NCI-H1417 treated with DMSO at 0.1 percent for 48 hours (cell line): Measurements from ENCODE around the gene ADAMTSL2.
A peak's percentile ranks its signal among the peaks of the same experiment; 100 is the strongest.

Experiments used
- DNase-seq: peaks from one replicate; lab custom pipeline; 2025; lab: John Stamatoyannopoulos, UW

The ADAMTSL2 gene

DNA sequence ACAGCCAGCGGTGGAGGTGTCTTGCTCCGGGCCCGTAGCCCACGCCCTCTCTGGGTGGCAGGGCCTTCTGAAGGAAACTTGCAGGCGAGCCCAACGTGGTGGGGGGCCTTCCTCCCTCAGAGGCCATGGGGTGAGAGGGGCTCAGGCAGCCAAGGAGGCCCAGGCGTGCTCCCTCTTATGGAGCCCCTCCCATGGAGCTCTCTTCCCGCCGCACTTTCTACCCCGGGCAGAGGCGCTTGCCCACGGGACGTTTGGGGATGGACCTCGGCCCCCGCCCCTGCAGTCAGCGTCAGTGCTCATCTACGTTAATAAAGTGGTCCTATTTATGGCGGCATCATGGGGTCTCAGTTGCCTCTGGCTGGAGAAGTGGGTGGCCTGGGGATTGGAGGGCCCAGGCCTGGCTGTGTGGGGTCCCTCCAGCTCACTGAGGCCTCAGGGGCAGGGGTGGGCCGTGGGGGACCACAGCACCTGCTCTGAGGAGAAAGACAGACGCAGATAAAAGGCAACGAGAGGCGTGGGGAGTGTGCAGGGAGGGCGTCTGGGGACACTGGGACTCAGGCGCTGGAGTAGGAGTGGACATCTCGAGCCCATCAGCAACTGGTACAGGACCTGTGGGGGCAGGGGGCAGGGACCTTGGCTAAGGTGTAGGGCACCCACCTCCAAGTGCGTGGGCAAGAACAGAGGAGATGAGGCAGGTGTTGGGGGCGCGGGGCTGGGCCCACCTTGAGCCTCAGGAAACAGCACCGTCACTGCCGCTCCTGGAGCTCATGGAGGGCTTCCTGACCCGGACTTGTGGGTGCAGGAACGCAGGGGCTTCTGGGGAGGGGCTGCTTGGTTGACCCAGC is 40.9 kb downstream of the ADAMTSL2 start:
- DNase-seq = no peak

DNA sequence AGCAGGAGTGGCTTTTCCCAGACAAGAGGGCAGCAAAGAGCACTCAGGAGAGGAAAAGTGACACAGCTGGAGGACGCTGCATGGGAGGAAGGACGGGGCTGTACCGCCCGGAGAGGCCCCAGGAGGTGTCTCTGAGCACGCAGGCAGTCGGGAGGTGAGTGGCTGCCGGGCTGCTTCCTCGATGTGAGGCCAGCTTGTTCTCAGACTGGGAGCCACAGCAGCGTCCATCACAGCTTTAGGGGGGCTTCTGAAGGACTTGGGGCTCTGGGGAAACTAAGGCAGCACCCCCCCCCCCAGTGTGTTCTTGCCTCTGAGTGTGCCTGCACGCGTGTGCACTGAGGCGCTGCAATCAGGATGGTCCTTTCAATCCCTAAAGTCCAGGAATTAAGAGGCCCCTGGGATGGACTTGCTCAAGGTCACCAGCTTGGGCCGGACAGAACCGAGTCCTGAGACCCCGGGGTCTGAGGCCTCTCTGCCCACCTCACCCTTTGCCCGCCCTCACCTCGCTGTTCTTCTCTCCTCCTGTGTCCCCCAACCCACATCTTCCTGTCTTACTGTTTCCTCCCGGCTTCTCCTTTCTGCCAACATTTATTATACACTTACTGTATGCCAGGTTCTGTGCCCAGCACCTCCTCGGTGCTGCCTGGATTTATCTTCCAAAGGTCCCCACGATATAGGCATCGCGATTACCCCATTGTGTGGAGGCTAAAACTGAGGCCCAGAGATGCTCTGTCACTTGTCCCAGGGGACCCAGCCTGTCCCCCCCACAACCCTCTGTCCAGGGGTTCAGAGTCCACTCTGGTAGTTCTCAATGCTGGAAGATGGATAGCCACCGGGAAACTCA is 41.7 kb downstream of the ADAMTSL2 start:
- no peak for DNase-seq

DNA sequence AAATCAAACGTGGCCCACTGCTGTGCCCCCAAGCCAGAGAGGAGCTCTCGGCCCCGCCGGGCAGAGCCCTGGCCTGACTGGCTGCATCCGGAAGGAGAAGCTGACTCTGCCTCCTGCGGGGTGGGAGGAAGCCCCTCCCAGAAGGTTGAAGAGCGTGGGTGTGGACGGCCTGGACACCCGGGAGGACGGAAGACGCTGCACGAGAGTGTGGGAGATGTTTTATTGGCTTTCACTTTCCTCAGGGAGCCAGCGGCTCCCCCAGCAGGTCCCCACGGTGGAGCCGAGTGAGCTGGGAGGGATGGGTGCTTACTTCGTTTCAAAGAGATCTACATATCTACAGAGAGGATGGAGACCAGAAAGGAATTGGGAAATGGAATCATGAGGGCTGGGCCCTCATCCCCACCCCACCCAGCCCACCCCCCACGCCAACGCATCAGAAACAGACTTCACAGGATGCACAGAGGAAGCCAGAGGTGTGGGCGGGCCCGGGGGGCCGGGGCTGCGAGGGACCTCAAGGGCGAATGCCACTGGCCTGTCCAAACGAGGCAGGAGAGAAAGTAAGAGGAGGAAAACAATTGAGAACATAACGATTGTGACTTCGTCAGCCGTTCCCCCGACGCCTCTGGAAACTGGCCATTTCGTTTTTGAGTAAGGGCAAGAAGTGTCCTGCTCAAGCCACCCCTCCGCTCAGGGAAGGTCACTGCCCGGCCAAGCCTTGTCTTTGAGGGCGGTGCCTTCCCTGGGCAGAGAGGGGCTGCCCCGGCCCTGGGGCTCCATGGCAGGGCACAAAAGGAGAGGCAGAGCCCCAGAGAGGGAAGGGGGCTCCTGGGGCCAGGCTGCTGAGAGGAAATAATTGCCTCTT is 42.6 kb downstream of the ADAMTSL2 start:
- no peak for DNase-seq

DNA sequence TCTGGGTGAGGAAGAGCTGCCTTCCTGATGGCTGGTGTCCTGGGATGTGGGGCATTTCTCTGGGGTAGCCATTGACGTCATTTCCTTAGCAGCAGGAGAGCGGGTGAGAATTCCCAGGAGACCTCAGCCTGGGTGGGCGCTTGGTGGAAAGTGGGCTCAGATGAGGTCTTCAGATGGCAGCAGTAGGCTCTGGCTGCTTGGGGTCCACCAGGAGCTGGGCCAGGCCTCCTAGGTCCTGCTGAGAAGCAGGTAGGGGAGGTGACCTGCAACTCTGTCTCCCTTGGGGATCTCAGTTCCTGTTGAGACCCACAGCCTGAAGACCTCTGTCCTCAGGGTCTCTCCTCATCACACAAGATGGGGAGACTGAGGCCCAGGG is 43.2 kb downstream of the ADAMTSL2 start:
- DNase-seq = no peak

DNA sequence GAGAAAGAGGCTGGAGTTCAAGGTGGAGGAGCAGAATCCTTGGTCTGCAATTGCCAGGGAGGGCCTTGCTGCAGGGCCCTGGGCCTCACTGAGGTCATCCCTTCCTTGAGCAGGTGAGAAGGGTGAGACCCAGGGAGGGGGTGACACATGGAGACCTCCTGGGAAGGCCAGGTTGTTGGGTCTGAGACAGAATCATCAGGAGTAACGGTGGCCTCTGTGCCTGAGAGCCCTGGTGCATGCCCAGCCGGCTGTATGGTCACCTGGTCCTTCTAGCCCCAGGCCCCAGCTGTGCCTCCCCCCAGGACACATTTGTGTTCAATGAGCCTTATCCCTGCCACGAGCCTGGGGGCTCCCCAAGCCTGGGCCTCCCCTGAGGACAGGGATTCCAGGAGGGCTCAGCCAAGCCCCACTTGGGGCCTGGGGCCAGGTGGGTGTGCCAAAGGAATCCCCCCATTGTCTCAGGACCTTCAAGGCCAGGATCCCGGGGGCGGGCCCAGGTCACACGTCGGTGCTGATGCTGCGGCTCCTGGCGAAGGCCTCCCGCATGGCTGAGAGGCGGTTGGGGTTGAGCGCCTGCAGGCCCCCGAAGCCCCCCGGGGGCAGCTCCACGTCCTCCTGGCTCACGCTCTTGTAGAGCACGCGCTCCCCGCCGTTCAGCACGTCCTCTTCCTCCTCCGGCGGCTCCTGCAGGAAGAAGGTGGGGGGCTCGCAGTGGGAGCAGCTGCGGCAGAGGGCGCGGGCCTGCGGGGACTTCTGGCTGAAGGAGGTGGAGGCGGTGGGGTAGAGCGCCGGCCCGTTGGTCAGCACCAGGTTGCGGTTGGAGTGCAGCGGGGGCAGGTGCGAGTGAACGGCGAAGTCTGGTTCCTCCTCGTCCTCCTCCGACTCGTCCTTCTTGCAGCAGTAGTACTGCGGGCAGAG is 44.3 kb downstream of the ADAMTSL2 start:
- DNase-seq = no peak

DNA sequence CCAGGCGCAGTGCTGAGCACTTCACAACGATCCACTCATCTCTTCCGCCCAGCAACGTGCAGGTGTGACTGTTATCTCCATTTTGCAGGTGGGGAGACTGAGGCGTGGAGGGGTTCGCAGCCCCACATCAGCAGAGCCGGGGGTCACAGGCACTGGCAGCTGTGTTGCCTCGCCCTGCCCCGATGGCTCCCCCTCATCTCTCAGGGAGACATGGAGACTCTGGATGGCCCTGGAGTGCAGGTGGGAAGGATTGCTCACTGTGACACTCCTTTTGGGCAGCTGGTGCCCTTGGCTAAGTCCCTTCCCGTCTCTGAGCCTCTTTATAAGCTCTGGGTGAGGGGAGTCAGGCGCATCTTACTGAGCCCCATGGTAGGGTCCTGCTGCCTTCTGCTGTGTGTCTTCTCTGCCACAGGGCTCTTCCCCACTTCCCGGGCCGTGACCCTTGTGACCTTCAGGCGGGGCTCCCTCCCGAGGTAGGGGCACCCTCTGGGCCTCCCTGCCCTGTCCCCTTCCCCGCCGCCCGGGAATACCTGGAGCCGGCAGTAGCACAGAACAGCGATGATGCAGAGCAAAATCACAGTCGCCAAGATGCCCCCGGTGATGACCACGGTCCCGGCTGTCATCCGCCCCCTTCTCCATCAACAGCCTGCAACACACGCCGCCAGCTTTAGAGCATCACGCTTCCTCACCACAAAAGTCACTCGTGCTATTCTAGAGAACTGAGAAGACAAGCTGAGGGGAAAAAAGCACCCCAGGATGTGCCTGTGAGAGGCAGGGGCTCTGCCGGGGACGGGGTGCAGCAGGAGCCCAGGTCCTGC is 45.3 kb downstream of the ADAMTSL2 start:
- no peak for DNase-seq

DNA sequence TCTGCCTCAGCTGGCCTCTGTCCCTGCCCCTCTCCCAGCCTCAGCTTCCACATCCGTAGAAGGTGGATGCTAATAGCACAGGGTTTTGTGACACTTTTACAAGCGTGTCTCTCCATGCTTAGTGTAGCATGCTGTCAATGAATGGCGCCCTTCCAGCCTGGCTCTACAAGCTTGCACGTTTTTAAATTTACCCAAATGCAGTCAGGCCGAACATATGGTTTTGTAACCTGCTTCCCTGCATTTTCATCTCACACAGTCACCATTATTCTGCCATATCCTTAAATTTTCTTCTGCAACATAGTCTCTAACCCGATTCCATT is 45.9 kb downstream of the ADAMTSL2 start:
- DNase-seq = no peak

DNA sequence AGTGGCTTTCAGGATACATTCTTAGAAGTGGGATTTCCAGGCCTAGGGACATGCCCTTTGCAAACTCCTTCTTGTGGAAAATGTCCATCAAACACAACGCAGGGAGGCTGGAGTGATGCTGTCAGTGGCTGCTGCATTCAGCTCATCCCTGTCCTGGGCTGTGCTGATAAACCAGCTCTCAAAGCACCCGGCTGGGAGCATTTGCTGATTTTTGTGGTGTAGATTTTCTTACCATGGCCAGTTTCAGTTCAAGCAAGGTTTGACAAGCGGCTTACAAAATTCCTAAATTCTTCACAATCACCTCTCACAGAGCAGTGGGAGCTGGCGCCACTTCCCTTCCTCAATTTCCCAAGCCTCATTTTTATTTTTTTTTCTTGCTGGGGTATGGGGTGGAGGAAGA is 46.5 kb downstream of the ADAMTSL2 start:
- DNase-seq = no peak

DNA sequence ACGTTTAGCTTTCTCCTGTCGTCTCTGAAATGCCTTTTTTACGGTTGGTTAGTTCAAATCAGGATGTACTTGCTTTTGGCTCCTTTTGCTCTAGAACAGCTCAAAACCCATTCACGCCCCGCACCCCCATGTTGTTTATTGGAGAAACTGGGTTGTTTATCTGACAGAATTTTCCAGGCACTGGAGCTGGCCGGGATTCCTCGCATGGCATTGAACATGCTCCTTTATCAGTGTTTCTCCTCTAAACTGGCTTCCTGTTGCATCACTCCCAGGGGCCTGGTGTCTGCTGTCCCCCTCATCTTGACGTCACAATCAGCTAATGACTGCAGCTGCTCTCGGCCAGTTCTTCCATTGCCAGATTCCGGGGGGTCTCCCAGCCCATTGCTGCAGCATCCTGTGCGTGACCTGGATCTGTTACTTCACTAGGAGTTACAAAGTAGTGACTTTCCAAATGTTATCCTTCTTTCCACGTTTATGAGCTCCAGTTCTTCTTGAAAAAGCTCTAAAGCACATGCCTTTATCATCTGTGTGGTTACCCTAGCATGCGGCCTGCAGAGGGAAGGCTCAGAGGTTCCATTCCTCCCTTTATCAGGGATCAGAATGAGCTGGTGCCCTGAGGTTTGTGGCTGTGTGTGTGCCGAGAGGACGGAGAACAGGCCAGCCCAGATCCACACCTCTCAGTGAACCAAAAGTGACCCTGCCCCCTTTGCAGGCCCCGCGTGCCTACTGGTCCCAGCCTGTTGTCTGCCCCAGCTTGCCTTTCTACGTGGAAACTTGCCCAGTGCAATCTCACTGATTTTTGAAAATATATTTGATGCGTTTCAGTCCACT is 47.2 kb downstream of the ADAMTSL2 start:
- DNase-seq = no peak

DNA sequence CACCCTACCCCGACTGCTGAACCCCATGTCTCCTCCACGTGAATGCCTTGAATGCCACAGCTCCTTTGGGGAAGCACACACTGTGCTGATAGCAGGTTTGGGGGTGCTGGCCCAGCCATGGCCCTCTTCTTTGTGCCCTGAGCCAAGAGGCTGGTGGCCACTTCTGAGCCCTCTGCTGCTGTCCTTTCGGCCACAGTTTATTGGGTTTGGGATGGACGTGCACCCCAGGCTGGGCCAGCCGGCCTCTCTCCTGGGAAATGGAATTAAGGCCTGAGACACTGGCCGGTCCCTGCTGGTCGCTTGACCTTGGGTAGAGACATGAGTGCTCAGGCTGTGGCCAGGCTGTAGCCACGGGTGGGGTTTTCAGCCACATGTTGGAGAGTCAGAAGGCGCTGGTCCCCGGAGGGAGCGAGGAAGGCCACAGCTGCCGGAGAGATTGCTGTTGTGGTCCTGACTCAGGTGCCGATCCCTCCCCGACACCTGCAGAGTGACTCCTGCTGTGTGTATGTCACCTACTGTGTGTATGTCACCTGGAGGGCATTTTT is 48.1 kb downstream of the ADAMTSL2 start:
- no peak for DNase-seq

DNA sequence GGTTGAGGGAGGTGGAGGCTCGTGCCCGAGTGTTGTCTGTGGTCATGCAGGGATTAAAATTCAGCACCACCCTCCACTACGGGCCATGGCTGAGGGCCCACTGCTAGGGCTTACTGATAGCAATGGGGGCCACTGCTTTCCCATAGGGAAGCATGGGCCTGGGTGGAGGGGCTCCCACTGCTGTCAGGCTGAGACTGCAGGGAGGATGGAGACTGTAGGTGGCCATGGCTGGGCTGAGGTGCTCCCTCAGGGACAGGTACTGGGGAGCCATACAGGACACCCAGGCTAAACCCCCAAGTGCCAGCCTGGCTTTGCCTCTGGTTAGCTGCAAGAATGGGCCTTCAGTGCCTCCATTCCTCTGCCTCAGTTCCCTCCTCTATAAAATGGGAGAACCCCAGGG is 48.6 kb downstream of the ADAMTSL2 start:
- DNase-seq = no peak

DNA sequence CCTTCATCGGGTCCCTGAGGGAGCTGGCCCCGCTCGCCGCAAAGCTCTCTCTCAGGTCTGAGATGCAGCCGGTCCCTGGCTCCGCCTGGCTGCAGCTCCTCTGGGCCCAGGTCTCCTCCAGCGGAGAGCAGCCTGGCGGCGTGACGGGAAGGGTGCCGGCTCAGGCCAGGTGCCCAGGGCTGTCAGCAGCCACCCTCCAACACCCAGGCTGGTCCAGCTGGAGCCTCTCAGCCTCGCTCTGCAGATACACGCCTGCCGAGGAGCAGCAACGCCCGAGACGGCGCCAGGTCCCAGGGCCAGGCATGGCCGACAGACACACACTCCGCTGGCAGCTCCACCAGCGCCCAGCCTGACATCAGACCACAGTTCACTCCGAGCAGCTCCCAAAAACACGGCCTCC is 49.1 kb downstream of the ADAMTSL2 start:
- no peak for DNase-seq

DNA sequence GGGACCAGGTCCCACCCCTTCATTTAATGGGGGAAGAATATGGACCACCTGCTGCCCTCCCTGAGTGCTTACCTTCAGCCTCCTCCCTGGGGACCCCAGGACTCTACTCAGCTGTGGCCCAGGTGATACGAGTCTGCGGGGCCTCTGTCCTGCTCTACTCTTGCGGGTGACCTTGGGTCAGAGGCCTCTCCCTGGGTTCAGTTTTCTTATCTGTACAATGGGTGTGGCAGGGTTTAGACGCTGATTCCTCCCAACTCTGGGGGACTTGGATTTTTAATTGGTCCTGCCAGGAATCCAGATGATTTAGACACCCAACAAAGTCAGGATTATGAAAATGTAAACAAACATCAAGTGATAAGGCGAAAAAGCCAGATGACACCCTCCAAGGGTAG is 49.7 kb downstream of the ADAMTSL2 start:
- no peak for DNase-seq

DNA sequence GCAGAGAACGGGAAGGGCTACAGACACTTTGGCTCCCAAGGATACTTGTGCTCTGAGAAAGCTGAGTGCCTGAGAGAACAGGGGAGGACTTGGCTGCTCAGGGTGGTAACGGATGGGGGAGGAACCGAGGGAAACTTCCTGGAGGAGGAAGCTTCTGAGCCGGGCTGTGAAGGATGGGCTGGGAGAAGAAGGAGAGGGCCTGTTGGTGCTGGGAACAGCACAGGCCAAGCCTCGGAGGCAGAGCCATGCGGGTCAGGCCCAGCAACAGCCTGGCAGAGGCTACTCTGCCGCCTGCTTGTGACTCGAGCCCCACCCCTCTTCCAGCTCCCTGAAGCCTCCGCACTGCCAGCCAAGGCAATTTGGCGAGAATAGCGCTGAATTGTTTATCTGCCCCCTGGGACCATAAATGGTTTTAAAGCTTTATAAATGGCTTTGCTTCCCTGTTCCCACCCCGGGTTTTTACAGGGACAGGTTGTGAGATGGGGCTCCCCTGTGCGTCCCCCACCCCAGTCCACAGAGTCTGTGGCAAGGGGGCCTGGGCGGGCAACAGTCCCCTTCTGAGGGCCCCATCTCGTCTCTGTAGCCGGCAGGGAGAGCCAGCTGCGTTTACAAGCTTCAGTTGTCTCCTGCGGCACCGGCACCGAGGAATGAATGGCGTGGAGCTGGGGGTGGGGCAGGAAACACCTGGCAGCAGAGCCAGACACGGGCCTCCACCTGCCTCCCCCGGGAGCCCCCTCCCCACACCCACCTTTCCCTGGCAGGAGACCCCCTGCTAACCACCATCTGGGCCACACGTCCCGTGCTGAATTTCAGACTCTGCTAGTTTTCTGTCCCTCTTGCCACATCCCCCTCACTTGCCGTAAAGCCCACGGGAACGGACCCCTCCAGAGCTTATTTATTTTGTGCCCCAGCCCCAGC is 50.3 kb downstream of the ADAMTSL2 start:
- peak; percentile 89 for DNase-seq

DNA sequence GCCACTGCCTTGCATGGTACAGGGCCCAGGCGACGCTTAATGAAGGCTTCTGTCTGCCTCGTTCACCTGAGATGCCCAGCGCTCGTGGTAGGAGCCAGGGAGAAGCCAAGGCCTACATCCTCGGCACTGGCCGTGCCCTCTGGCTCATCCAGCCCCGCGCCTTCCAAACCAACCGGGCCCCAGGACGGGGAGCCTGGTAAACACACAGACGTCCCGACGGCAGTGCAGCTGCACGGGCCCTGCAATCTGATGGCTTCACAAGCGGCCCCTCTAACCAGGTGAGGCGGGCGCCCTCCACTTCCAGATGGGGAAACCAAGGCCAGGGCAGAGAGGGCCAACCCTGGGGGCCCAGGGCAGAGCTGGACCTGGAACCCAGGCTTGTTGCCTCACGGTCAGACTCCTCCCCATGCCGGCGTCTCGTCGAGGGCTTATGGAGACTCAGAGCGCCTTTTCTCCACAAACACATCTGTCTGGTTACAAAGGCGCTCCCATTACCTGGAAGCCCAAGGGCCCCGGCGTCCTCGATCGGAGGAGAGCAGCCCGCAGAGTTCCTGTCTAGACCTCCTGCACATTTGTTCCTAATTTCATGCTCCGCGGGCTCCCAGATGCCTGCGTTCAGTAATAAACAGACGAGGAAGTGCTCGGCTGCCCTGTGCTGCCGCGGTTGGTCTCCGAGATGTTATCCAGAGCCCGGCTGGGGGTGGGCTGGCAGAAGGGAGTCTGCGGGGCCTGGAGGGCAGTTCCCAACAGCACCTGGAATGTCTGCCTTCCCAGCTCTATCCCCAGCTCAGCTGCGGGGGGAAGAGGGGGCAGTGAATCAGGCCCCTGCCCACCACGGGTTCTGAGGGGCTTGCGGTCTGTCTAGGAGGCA is 51.2 kb downstream of the ADAMTSL2 start:
- DNase-seq = no peak

DNA sequence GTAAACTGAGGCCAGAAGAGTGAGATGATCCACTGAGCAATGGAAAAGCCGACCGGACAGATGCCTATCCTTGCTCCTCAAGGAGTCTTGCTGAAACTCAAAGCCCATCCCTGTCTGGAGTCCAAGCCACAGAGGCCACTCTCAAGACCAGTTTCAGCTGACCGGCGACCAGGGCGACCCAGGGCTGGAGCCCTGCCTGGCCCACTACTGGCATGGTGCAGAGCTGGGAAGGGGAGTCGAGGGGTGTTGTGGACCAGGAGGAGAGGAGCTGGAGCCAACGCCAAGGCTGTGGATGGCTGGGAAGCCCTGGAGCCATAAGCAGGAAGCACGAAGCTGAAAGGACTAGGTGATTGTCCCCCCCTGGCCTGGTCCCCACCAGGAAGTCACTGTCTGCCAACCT is 52.5 kb downstream of the ADAMTSL2 start:
- DNase-seq = no peak

DNA sequence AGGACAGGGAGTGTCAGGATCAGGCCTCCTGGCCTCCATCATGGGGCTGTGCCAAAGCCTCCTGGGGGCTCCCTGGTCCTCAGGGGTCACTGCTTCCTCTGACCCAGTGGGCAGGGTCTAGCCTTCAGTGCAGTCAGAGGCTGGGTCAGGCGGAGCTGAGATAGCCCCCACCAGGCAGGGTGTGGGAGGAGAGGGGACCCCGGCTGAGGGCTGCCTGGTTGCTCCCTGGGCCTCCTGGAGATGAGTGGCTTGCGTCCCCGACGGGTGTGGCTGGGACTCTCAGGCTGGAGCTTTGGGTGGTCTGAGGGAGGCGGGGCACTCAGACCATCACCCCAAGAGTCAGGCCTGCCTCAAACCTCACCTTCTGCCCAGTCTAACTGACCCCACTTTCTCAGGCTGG is 53.0 kb downstream of the ADAMTSL2 start:
- DNase-seq = no peak
